H1 (cell line): ENCODE data around the gene C16orf95. TPM values are rescaled to one million over a fixed set of nuclear protein-coding genes. Genes with fewer than 3 reads are reported as not detected.

Experiments
- CTCF ChIA-PET: fragments of 300-600 bp; sonication (Branson Sonifier 250); formaldehyde crosslinking; loops from one replicate; lab custom pipeline; 2021; ENCODE audit not compliant: partially characterized antibody; lab: Charles Lee
- POLR2A ChIA-PET: fragments of 300-600 bp; sonication (Branson Sonifier 250); formaldehyde crosslinking; loops from one replicate; lab custom pipeline; 2021; ENCODE audit warnings: inconsistent platforms; ENCODE audit not compliant: partially characterized antibody; lab: Charles Lee
- DNase-seq, 2 experiments: peaks; one replicate each; pipeline versions ENCODE4 v3.0.0 to v3.0.0-alpha.2; 2010 to 2022; ENCODE audit warnings: low spot score in 2 of 2, low read depth in 1 of 2, mixed read lengths in 1 of 2
- FAIRE-seq: peaks from 2 replicates; lab custom pipeline; 2011; peaks lifted over from hg19 to GRCh38; lab: Jason Lieb, UNC
- H2AFZ ChIP-seq: 2 replicates; pipeline ENCODE4 v1.8.1; 2012; ENCODE audit warnings: low read length, inconsistent platforms
- H2AK5ac ChIP-seq: 2 replicates; pipeline ENCODE4 v1.6.1; 2013; ENCODE audit warnings: low read depth, low read length
- H2BK120ac ChIP-seq: replicated peaks from 2 replicates; pipeline ENCODE3; 2013; ENCODE audit warnings: low read depth, low read length, inconsistent platforms
- H2BK12ac ChIP-seq: 2 replicates; pipeline ENCODE4 v1.6.1; 2013; ENCODE audit warnings: low read depth, low read length
- H2BK15ac ChIP-seq: 2 replicates; pipeline ENCODE4 v1.6.1; 2013; ENCODE audit warnings: low read length
- H2BK20ac ChIP-seq: 2 replicates; pipeline ENCODE4 v1.6.1; 2013; ENCODE audit warnings: low read length
- H2BK5ac ChIP-seq: 2 replicates; pipeline ENCODE4 v1.6.1; 2013; ENCODE audit warnings: low read depth, low read length
- H3K14ac ChIP-seq: 2 replicates; pipeline ENCODE4 v1.6.1; 2013; ENCODE audit warnings: inconsistent platforms; ENCODE audit not compliant: insufficient read length
- H3K18ac ChIP-seq: 2 replicates; pipeline ENCODE4 v1.6.1; 2013; ENCODE audit warnings: low read length; ENCODE audit errors: extremely low read depth
- H3K23ac ChIP-seq: 2 replicates; pipeline ENCODE4 v1.6.1; 2013; ENCODE audit warnings: inconsistent platforms; ENCODE audit not compliant: insufficient read length
- H3K23me2 ChIP-seq: 2 replicates; pipeline ENCODE4 v1.6.1; 2013; ENCODE audit warnings: low read depth, low read length
- H3K27ac ChIP-seq: 2 replicates; pipeline ENCODE4 v1.6.1; 2011; ENCODE audit warnings: low read depth, low read length, inconsistent platforms
- H3K27me3 ChIP-seq, 4 experiments: replicated peaks in 1 of 4; 1 replicate in 1 of 4; 2 replicates in 3 of 4; pipeline versions ENCODE4 v1.6.1 to v1.8.1; 2011 to 2013; ENCODE audit warnings: low read length in 3 of 4, mild to moderate bottlenecking in 3 of 4, inconsistent platforms in 2 of 4, mixed read lengths in 2 of 4, moderate library complexity in 1 of 4; ENCODE audit not compliant: control insufficient read depth in 3 of 4, insufficient read depth in 3 of 4; ENCODE audit errors: extremely low read depth in 1 of 4
- H3K36me3 ChIP-seq, 4 experiments: 2 replicates each; pipeline versions ENCODE4 v1.6.1 to v1.8.1; 2011 to 2013; ENCODE audit warnings: mild to moderate bottlenecking in 4 of 4, low read length in 3 of 4, moderate library complexity in 2 of 4, control low read depth in 1 of 4, inconsistent platforms in 1 of 4; ENCODE audit not compliant: insufficient read depth in 4 of 4, control insufficient read depth in 2 of 4
- H3K4ac ChIP-seq: replicated peaks from 2 replicates; pipeline ENCODE3; 2013; ENCODE audit warnings: low read length, low read depth, mixed read lengths, inconsistent platforms; ENCODE audit not compliant: insufficient read length
- H3K4me1 ChIP-seq, 4 experiments: replicated peaks in 1 of 4; 1 replicate in 1 of 4; 2 replicates in 3 of 4; pipeline versions ENCODE4 v1.6.1 to v1.8.1; 2011 to 2013; ENCODE audit warnings: low read length in 3 of 4, inconsistent platforms in 2 of 4, mixed read lengths in 1 of 4; ENCODE audit not compliant: insufficient read depth in 4 of 4, control insufficient read depth in 3 of 4
- H3K4me2 ChIP-seq, 2 experiments: 2 replicates each; pipeline versions ENCODE4 v1.6.1 to v1.8.1; 2011 to 2013; ENCODE audit warnings: low read depth in 2 of 2, low read length in 2 of 2, control low read depth in 1 of 2, inconsistent platforms in 1 of 2, mild to moderate bottlenecking in 1 of 2; ENCODE audit not compliant: insufficient read depth in 1 of 2
- H3K4me3 ChIP-seq, 4 experiments: fragments of 200-600, 300-600 bp in 1 of 4; sonication (generic), shearing (Covaris generic), sonication (Bioruptor Twin) in 1 of 4; 2 replicates each; pipeline versions ENCODE4 v1.5.1 to v1.8.1; 2011 to 2016; ENCODE audit warnings: low read length in 4 of 4, low read depth in 3 of 4, control low read depth in 2 of 4, inconsistent platforms in 2 of 4, mild to moderate bottlenecking in 2 of 4, mixed read lengths in 1 of 4, moderate library complexity in 1 of 4; ENCODE audit not compliant: insufficient read depth in 2 of 4; ENCODE audit errors: extremely low read depth in 1 of 4
- H3K56ac ChIP-seq: replicated peaks from 2 replicates; pipeline ENCODE3; 2013; ENCODE audit warnings: low read depth, mild to moderate bottlenecking, mixed read lengths, low read length, inconsistent platforms; ENCODE audit not compliant: insufficient read length
- H3K79me1 ChIP-seq: 2 replicates; pipeline ENCODE4 v1.6.1; 2013; ENCODE audit warnings: low read depth, low read length, control low read depth
- H3K79me2 ChIP-seq, 2 experiments: 2 replicates each; pipeline versions ENCODE4 v1.6.1 to v1.8.1; 2012 to 2013; ENCODE audit warnings: low read length in 2 of 2, mild to moderate bottlenecking in 2 of 2, inconsistent platforms in 1 of 2; ENCODE audit not compliant: insufficient read depth in 2 of 2, control insufficient read depth in 1 of 2
- H3K9ac ChIP-seq, 4 experiments: replicated peaks in 1 of 4; 1 replicate in 1 of 4; 2 replicates in 3 of 4; pipeline versions ENCODE4 v1.6.1 to v1.8.1; 2011 to 2013; ENCODE audit warnings: low read depth in 3 of 4, low read length in 3 of 4, control low read depth in 2 of 4, mild to moderate bottlenecking in 2 of 4, moderate library complexity in 2 of 4, inconsistent platforms in 1 of 4; ENCODE audit errors: extremely low read depth in 1 of 4
- H3K9me3 ChIP-seq, 2 experiments: 2 replicates each; pipeline versions ENCODE4 v1.6.1 to v1.8.1; 2012 to 2013; ENCODE audit warnings: mild to moderate bottlenecking in 2 of 2, moderate library complexity in 2 of 2, control low read depth in 1 of 2, inconsistent platforms in 1 of 2, low read depth in 1 of 2, low read length in 1 of 2, mixed read lengths in 1 of 2; ENCODE audit not compliant: insufficient read depth in 2 of 2
- H4K20me1 ChIP-seq, 2 experiments: replicated peaks in 1 of 2; 2 replicates each; pipeline versions ENCODE3 to v1.8.1; 2011 to 2013; ENCODE audit warnings: inconsistent platforms in 2 of 2, low read length in 2 of 2, mild to moderate bottlenecking in 1 of 2; ENCODE audit not compliant: insufficient read depth in 2 of 2, control insufficient read depth in 1 of 2
- H4K5ac ChIP-seq: 2 replicates; pipeline ENCODE4 v1.6.1; 2013; ENCODE audit warnings: low read length, low read depth, mixed read lengths, inconsistent platforms; ENCODE audit not compliant: insufficient read length
- H4K8ac ChIP-seq: 2 replicates; pipeline ENCODE4 v1.8.0; 2013; ENCODE audit warnings: mild to moderate bottlenecking, moderate library complexity, low read length, inconsistent platforms; ENCODE audit not compliant: insufficient read depth; ENCODE audit errors: extremely low read depth
- H4K91ac ChIP-seq: replicated peaks from 2 replicates; pipeline ENCODE3; 2013; ENCODE audit warnings: low read length, mixed read lengths, inconsistent platforms; ENCODE audit not compliant: insufficient read length
- CBX5 ChIP-seq: fragments of 300-800, 300-1000 bp; sonication (generic); IDR thresholded peaks from 2 replicates; pipeline ENCODE4 v1.7.1; 2016; ENCODE audit warnings: antibody characterized with exemption, low read length, low read depth
- HDAC2 ChIP-seq, 2 experiments: fragments of 300-600 bp in 1 of 2; sonication (generic) in 1 of 2; IDR thresholded peaks; 2 replicates each; pipeline ENCODE4 v1.6.1; 2011 to 2012; ENCODE audit warnings: low read depth in 2 of 2, low read length in 2 of 2, mild to moderate bottlenecking in 2 of 2, moderate library complexity in 2 of 2, borderline replicate concordance in 1 of 2, inconsistent platforms in 1 of 2
- SRF ChIP-seq: IDR thresholded peaks from 2 replicates; pipeline ENCODE4 v1.6.1; 2011; ENCODE audit warnings: mild to moderate bottlenecking, low read depth, low read length, moderate library complexity
- WGBS, 2 experiments: shearing (Covaris generic) in 1 of 2; methylation state at CpG; one replicate each; pipeline versions ENCODE4 v1.1.6 to v1.1.7; 2013 to 2015; ENCODE audit warnings: low lambda C conversion rate in 2 of 2, mixed read lengths in 2 of 2, inconsistent platforms in 1 of 2, low coverage in 1 of 2, missing lambda C conversion rate in 1 of 2; ENCODE audit not compliant: insufficient replicate concordance in 2 of 2, insufficient coverage in 1 of 2, insufficient read length in 1 of 2; ENCODE audit errors: extremely low coverage in 1 of 2, missing lambda C conversion rate in 1 of 2; 5-methylcytosine and 5-hydroxymethylcytosine counted together
- polyA plus RNA-seq, 7 experiments: library from polyadenylated mRNA; depleted of rRNA in 3 of 7; stranded (reverse) in 5 of 7; unstranded in 2 of 7; fragments of >200 nt in 5 of 7; fragments of 200-250 nt in 2 of 7; gene quantifications; 1 replicate in 5 of 7; 2 replicates in 1 of 7; 4 replicates in 1 of 7; pipeline versions ENCODE4 v1.2.1 to v1.2.3, GENCODE V29; 2011 to 2013; ENCODE audit warnings: missing spikeins in 2 of 7, mixed read lengths in 2 of 7
- total RNA-seq: library from RNA; stranded (reverse); fragmentation: NEBNext Ultra II Directional; extraction: Animal tissue kit (Norgen Biotek cat#: 25700); gene quantifications from 2 replicates; pipeline ENCODE4 v1.2.1, GENCODE V29; 2021

C16orf95 gene
- total and polyA plus RNA-seq, 2 of the 8 experiments (the other 6 are each of a cell fraction or from before 2014, with no cell fraction given), result 5.0 to 5.4 TPM

GRCh38 chr16:87316450-87316922 lies 706 bp downstream of the C16orf95 start:
- CTCF ChIA-PET, result interaction anchor here (1.2 to 1.3 kb wide), 2 partner anchors 32 to 105 kb away, joined by 3 read pairs; no protein-coding TSS in a partner anchor
- peaks cover 5% of the 10 kb centered on the region; the same call in 1 of the 2 replicates for H3K23me2 ChIP-seq
- H2BK20ac ChIP-seq, result no peak overlapping the region
- no peaks in the 10 kb centered on the region for H3K9me3 ChIP-seq
- H2BK15ac ChIP-seq, result no peak overlapping the region
- no peak overlapping the region for H2AFZ ChIP-seq
- H2BK5ac ChIP-seq, result no peak overlapping the region
- H2BK120ac ChIP-seq, result no peak overlapping the region
- peak overlapping the region; percentile 77 to 99 (median 94) for H3K4me3 ChIP-seq
- H4K8ac ChIP-seq, result no peak overlapping the region
- H3K18ac ChIP-seq, result no peak overlapping the region
- H4K5ac ChIP-seq, result no peak overlapping the region
- H3K4ac ChIP-seq, result no peak overlapping the region
- no peak overlapping the region for H4K91ac ChIP-seq
- H3K4me1 ChIP-seq, result peaks cover 0 to 5% (median 3%) of the 10 kb centered on the region in 4 experiments; a peak in 5 of 7 replicates
- H3K79me2 ChIP-seq, result peaks cover 0 to 12% of the 10 kb centered on the region in 2 experiments; a peak in 2 of 4 replicates
- H3K56ac ChIP-seq, result no peak overlapping the region
- H3K79me1 ChIP-seq, result no peaks in the 10 kb centered on the region
- 88% methylated on average over 4 of the region's 4 CpGs; no CpG with 5 or more reads in 1 of the 2 experiments for WGBS, 2 experiments
- H3K27me3 ChIP-seq, result no peaks in the 10 kb centered on the region
- H3K9ac ChIP-seq, result peak overlapping the region in 2 of 4 experiments; percentile 93 to 95; a peak in 2 of 7 replicates
- no peak for FAIRE-seq
- TF ChIP-seq SRF (no peak), CBX5 (no peak), HDAC2 (IDR thresholded peaks at IDR 0.05; ENCODE audit: borderline replicate concordance in 1 of 2, low read depth in 2 of 2, low read length in 2 of 2) (peak in 1 of 2 experiments; percentile 93; a peak in 2 of 4 replicates)
- no peak overlapping the region for H3K14ac ChIP-seq
- H2BK12ac ChIP-seq, result no peak overlapping the region
- no peaks in the 10 kb centered on the region; a peak in 1 of 8 replicates for H3K36me3 ChIP-seq
- DNase-seq, result no peak
- H2AK5ac ChIP-seq, result no peak overlapping the region
- H3K23ac ChIP-seq, result no peak overlapping the region
- POLR2A ChIA-PET, result interaction anchor here (0.5 to 3.3 kb wide), 9 partner anchors 8 to 261 kb away, joined by 3 to 17 read pairs (median 6); partner anchors contain the start of gene FBXO31
- H4K20me1 ChIP-seq, result no peaks in the 10 kb centered on the region
- H3K27ac ChIP-seq, result 0 out of 2 replicates have a peak overlapping the region, but pooled peaks have one; percentile 60
- peak overlapping the region; percentile 80 to 97; a peak in 3 of 4 replicates for H3K4me2 ChIP-seq
